HEK293 (cell line): ENCODE results near the gene C19orf38.

Experiments used
- CTCF ChIA-PET: fragments of 350-600 bp; formaldehyde crosslinking; extraction: SDS; loops from one replicate; lab custom pipeline; 2021; ENCODE audit warnings: antibody characterized with exemption; lab: Yijun Ruan, JAX
- POLR2A ChIA-PET: fragments of 300-600 bp; formaldehyde crosslinking; extraction: SDS; loops from one replicate; lab custom pipeline; 2020; ENCODE audit warnings: antibody characterized with exemption, inconsistent platforms; lab: Yijun Ruan, JAX
- H3K27ac ChIP-seq: fragments of 200-500 bp; sonication (Bioruptor generic); 2 replicates; pipeline ENCODE4 v1.5.1; 2014; ENCODE audit warnings: low read depth, low read length, control low read depth, inconsistent platforms; ENCODE audit errors: extremely low read depth
- H3K36me3 ChIP-seq, 2 experiments: fragments of 200-500 bp in 1 of 2; sonication (Bioruptor generic) in 1 of 2; 1 replicate in 1 of 2; 2 replicates in 1 of 2; pipeline ENCODE4 v1.5.1; 2014 to 2017; ENCODE audit warnings: inconsistent platforms in 2 of 2, low read length in 2 of 2; ENCODE audit not compliant: control insufficient read depth in 2 of 2, insufficient read depth in 1 of 2
- H3K4me1 ChIP-seq: fragments of 200-500 bp; sonication (Bioruptor generic); 2 replicates; pipeline ENCODE4 v1.5.1; 2014; ENCODE audit warnings: mild to moderate bottlenecking, low read length, inconsistent platforms; ENCODE audit not compliant: control insufficient read depth, insufficient read depth
- H3K4me3 ChIP-seq: 2 replicates; pipeline ENCODE4 v1.5.1; 2011; ENCODE audit warnings: low read depth, mild to moderate bottlenecking, control low read depth, low read length, moderate library complexity
- H3K9me3 ChIP-seq: fragments of 200-500 bp; sonication (Bioruptor generic); 2 replicates; pipeline ENCODE4 v1.5.1; 2014; ENCODE audit warnings: low read depth, low read length, inconsistent platforms; ENCODE audit not compliant: control insufficient read depth, insufficient read depth
- GLI2 ChIP-seq: fragments of 450-650 bp; formaldehyde crosslinking; IDR thresholded peaks from 2 replicates; pipeline ENCODE4; 2017; ENCODE audit warnings: missing biosample characterization, missing genetic modification characterization, low read depth, borderline replicate concordance
- MYNN ChIP-seq: fragments of 450-650 bp; formaldehyde crosslinking; IDR thresholded peaks from 2 replicates; pipeline ENCODE4 v1.5.1; 2016; ENCODE audit warnings: missing biosample characterization, missing genetic modification characterization, borderline replicate concordance
- OVOL3 ChIP-seq: fragments of 450-650 bp; formaldehyde crosslinking; IDR thresholded peaks from 2 replicates; pipeline ENCODE4 v1.5.1; 2016; ENCODE audit warnings: missing biosample characterization, missing genetic modification characterization
- SCRT1 ChIP-seq: fragments of 450-650 bp; formaldehyde crosslinking; IDR thresholded peaks from 2 replicates; pipeline ENCODE4 v1.5.1; 2016; ENCODE audit warnings: missing biosample characterization, missing genetic modification characterization, borderline replicate concordance
- SCRT2 ChIP-seq: fragments of 450-650 bp; formaldehyde crosslinking; IDR thresholded peaks from 2 replicates; pipeline ENCODE4 v1.5.1; 2016; ENCODE audit warnings: missing biosample characterization, missing genetic modification characterization
- ZEB2 ChIP-seq: fragments of 450-650 bp; formaldehyde crosslinking; IDR thresholded peaks from 2 replicates; pipeline ENCODE4 v1.5.1; 2016; ENCODE audit warnings: missing biosample characterization, missing genetic modification characterization
- ZFP3 ChIP-seq: fragments of 450-650 bp; formaldehyde crosslinking; IDR thresholded peaks from 2 replicates; pipeline ENCODE4 v1.5.1; 2016; ENCODE audit warnings: low read depth, missing biosample characterization, missing genetic modification characterization
- ZNF140 ChIP-seq: fragments of 450-650 bp; formaldehyde crosslinking; IDR thresholded peaks from 2 replicates; pipeline ENCODE4 v1.5.1; 2016; ENCODE audit warnings: missing biosample characterization, missing genetic modification characterization
- ZNF146 ChIP-seq: fragments of 450-650 bp; formaldehyde crosslinking; IDR thresholded peaks from 2 replicates; pipeline ENCODE4 v1.5.1; 2016; ENCODE audit warnings: missing biosample characterization, missing genetic modification characterization
- ZNF175 ChIP-seq: fragments of 450-650 bp; formaldehyde crosslinking; IDR thresholded peaks from 2 replicates; pipeline ENCODE4 v1.5.1; 2016; ENCODE audit warnings: missing biosample characterization, missing genetic modification characterization
- ZNF221 ChIP-seq: fragments of 450-650 bp; formaldehyde crosslinking; IDR thresholded peaks from 2 replicates; pipeline ENCODE4 v1.5.1; 2017; ENCODE audit warnings: missing biosample characterization, missing genetic modification characterization, borderline replicate concordance
- ZNF239 ChIP-seq: fragments of 450-650 bp; formaldehyde crosslinking; IDR thresholded peaks from 2 replicates; pipeline ENCODE4 v1.5.1; 2016; ENCODE audit warnings: missing biosample characterization, missing genetic modification characterization
- ZNF292 ChIP-seq: fragments of 450-650 bp; formaldehyde crosslinking; IDR thresholded peaks from 2 replicates; pipeline ENCODE4 v1.5.1; 2016; ENCODE audit warnings: low read depth, missing biosample characterization, missing genetic modification characterization, borderline replicate concordance
- ZNF514 ChIP-seq: fragments of 450-650 bp; formaldehyde crosslinking; IDR thresholded peaks from 2 replicates; pipeline ENCODE4 v1.5.1; 2016; ENCODE audit warnings: missing biosample characterization, missing genetic modification characterization
- ZNF621 ChIP-seq: fragments of 450-650 bp; formaldehyde crosslinking; IDR thresholded peaks from 2 replicates; pipeline ENCODE4 v1.5.1; 2017; ENCODE audit warnings: missing biosample characterization, missing genetic modification characterization
- ZNF837 ChIP-seq: fragments of 450-650 bp; formaldehyde crosslinking; IDR thresholded peaks from 2 replicates; pipeline ENCODE4 v1.5.1; 2016; ENCODE audit warnings: missing biosample characterization, missing genetic modification characterization
- TF ChIP-seq, protein P1 (sequence below): IDR thresholded peaks from 2 replicates; pipeline ENCODE4 v1.6.1; 2011; ENCODE audit warnings: mild to moderate bottlenecking, low read depth, low read length, borderline replicate concordance
- TF ChIP-seq, protein P2 (sequence below): fragments of 450-650 bp; formaldehyde crosslinking; IDR thresholded peaks from 2 replicates; pipeline ENCODE4 v1.5.1; 2016; ENCODE audit warnings: missing biosample characterization, missing genetic modification characterization
- TF ChIP-seq, protein P3 (sequence below): fragments of 450-650 bp; formaldehyde crosslinking; IDR thresholded peaks from 2 replicates; pipeline ENCODE4 v1.5.1; 2016; ENCODE audit warnings: missing biosample characterization, missing genetic modification characterization

Gene C19orf38, protein sequence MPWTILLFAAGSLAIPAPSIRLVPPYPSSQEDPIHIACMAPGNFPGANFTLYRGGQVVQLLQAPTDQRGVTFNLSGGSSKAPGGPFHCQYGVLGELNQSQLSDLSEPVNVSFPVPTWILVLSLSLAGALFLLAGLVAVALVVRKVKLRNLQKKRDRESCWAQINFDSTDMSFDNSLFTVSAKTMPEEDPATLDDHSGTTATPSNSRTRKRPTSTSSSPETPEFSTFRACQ

DNA sequence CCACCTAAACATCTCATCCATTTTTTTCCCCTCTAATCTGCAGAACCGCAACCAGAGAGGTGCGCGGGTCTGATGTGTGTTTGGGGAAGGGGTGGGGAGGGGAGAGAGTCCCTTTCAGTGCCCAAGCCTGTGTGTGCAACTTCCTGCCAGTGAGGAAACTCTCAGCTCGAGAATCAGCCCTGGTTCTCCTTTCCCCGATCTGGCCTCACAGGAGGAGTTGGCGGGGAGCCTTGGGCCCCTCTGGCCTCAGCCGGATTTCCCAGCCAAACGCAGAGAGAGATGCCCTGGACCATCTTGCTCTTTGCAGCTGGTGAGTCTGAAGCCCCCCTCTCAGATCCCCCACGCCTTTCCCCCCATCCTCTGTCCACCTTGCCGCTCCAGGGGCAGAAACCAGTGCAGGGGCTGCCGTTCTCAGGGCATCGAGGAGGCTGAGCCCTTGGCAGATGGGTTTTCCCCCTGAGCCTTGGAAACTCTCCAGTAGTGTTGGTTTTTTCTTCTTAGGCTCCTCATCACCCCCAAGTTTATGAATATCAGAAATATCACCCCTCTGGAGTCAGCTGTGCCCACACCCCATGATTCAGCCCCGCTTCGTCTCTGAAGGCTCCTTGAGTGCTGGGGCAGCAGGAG lies at the start of gene C19orf38:
Gene C19orf38, plus strand, starts transcription at position 186 of the 627 bp plus-strand sequence. Its CDS starts 94 bp downstream, at position 280.
- CTCF ChIA-PET, result interaction anchor here (1.2 kb wide), 1 partner anchor 16 kb away, joined by 3 read pairs; no protein-coding TSS in a partner anchor
- Histone ChIP-seq H3K9me3 (no peaks in the 10 kb centered on the region), H3K4me1 (no peaks in the 10 kb centered on the region), H3K36me3 (no peaks in the 10 kb centered on the region), H3K4me3 (no peak within 1 kb of the TSS), H3K27ac (no peak within 1 kb of the TSS)
- POLR2A ChIA-PET, result no interaction called here
- TF ChIP-seq GLI2 (no peak), ZNF146 (tag by site-specific recombination) (no peak), ZFP3 (tag by site-specific recombination) (no peak), ZNF221 (no peak), OVOL3 (no peak), ZNF140 (tag by site-specific recombination) (no peak)
- TF ChIP-seq, protein P1, sequence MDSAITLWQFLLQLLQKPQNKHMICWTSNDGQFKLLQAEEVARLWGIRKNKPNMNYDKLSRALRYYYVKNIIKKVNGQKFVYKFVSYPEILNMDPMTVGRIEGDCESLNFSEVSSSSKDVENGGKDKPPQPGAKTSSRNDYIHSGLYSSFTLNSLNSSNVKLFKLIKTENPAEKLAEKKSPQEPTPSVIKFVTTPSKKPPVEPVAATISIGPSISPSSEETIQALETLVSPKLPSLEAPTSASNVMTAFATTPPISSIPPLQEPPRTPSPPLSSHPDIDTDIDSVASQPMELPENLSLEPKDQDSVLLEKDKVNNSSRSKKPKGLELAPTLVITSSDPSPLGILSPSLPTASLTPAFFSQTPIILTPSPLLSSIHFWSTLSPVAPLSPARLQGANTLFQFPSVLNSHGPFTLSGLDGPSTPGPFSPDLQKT, result no peak

DNA sequence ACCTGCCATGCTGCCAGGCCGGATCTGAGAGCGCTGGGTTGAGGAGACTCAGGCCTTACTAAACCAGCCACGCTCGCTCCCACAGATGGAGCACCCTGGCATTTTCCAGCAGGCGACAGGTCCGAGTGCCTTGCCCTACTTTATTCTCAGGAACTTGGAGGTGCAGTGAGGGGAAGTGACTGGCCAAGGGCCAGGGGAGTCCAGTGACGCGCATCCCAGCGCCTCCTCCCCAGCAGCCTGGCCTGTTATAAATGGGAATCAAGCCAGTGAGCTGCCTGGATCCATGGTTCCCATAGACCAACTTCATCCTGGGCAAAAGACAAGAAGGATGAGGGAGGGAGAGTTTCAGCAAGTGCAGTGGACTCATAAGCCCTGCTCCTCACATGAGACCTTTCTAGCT lies 47.7 kb upstream of the C19orf38 start:
- TF ChIP-seq SCRT2 (tag by site-specific recombination) (0 out of 2 replicates have a peak, but pooled peaks have one; percentile 35), SCRT1 (tag by site-specific recombination) (no peak)
- POLR2A ChIA-PET, result interaction anchor here (0.5 kb wide), 1 partner anchor 85 kb away, joined by 3 read pairs; no protein-coding TSS in a partner anchor
- Histone ChIP-seq H3K4me3 (no peak overlapping the region), H3K9me3 (no peaks in the 10 kb centered on the region), H3K4me1 (no peaks in the 10 kb centered on the region), H3K27ac (no peak overlapping the region), H3K36me3 (peaks cover 17 to 95% of the 10 kb centered on the region in 2 experiments; a peak in 2 of 3 replicates)
- CTCF ChIA-PET, result interaction anchor here (0.7 kb wide), 1 partner anchor 41 kb away, joined by 3 read pairs; no protein-coding TSS in a partner anchor

DNA sequence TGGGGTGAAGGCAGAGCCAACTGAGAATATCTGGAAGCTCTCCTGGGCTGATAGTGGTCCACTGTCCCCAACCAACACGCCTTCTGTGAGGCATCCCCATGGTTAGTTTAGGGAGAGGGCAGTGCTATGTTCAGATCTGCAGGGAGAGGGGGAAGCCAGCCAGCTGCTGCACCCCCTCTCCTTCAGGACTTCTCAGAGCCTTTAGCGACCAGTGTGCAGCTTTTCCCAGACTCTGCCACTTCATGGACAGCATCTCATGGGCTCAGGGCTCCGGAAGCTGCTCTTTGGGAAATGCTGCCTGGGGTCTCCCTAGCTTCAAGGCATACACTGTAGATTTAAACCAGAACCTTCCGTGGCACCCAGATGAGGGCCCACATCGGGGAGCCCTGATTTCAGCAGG lies 45.7 kb upstream of the C19orf38 start:
- Histone ChIP-seq H3K4me3 (no peak overlapping the region), H3K36me3 (peaks cover 17 to 81% of the 10 kb centered on the region in 2 experiments; a peak in 2 of 3 replicates), H3K27ac (no peak overlapping the region), H3K9me3 (no peaks in the 10 kb centered on the region), H3K4me1 (no peaks in the 10 kb centered on the region)
- ChIA-PET POLR2A (no interaction called here), CTCF (no interaction called here)
- TF ChIP-seq MYNN (tag by site-specific recombination), result no peak
- peak; percentile 77; the same call in 1 of the 2 replicates for TF ChIP-seq ZNF239

DNA sequence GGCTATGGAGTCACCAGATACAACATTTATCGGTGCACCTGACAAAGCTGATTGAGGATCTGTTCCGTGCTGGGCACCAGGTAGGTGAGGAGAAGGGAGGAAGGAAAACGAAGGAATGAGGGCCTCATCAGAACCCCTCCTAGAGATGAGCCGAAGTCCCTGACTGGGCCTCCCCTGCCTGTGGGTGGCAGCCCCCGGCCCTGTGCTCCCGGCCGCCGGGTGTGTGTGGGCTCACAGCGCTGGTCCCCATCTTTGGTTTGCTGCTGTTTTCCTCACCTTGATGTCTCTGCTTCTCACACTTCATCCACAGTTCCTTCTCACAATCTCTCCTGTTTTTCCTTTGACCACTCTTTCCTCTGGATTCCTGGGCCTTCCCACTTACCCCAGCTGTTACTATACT lies 45.0 kb upstream of the C19orf38 start:
- ChIA-PET POLR2A (no interaction called here), CTCF (interaction anchor here (1.5 kb wide), 1 partner anchor 86 kb away, joined by 4 read pairs; the partner anchor contains the start of gene DNM2)
- peaks cover 24 to 74% of the 10 kb centered on the region in 2 experiments; a peak in 2 of 3 replicates for H3K36me3 ChIP-seq
- no peaks in the 10 kb centered on the region for H3K9me3 ChIP-seq
- H3K4me3 ChIP-seq, result no peak overlapping the region
- no peak overlapping the region for H3K27ac ChIP-seq
- H3K4me1 ChIP-seq, result no peaks in the 10 kb centered on the region
- TF ChIP-seq ZNF621 (tag by site-specific recombination) (no peak), ZEB2 (tag by site-specific recombination) (no peak), ZNF514 (tag by site-specific recombination) (no peak), ZNF837 (no peak), ZNF175 (tag by site-specific recombination) (no peak), ZNF292 (tag by site-specific recombination) (no peak)
- TF ChIP-seq, protein P2, sequence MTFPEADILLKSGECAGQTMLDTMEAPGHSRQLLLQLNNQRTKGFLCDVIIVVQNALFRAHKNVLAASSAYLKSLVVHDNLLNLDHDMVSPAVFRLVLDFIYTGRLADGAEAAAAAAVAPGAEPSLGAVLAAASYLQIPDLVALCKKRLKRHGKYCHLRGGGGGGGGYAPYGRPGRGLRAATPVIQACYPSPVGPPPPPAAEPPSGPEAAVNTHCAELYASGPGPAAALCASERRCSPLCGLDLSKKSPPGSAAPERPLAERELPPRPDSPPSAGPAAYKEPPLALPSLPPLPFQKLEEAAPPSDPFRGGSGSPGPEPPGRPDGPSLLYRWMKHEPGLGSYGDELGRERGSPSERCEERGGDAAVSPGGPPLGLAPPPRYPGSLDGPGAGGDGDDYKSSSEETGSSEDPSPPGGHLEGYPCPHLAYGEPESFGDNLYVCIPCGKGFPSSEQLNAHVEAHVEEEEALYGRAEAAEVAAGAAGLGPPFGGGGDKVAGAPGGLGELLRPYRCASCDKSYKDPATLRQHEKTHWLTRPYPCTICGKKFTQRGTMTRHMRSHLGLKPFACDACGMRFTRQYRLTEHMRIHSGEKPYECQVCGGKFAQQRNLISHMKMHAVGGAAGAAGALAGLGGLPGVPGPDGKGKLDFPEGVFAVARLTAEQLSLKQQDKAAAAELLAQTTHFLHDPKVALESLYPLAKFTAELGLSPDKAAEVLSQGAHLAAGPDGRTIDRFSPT (tag by site-specific recombination), result no peak
- TF ChIP-seq, protein P3, sequence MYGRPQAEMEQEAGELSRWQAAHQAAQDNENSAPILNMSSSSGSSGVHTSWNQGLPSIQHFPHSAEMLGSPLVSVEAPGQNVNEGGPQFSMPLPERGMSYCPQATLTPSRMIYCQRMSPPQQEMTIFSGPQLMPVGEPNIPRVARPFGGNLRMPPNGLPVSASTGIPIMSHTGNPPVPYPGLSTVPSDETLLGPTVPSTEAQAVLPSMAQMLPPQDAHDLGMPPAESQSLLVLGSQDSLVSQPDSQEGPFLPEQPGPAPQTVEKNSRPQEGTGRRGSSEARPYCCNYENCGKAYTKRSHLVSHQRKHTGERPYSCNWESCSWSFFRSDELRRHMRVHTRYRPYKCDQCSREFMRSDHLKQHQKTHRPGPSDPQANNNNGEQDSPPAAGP, result no peak
